Panc1 (cell line): ENCODE measurements around the gene CCND1. TPM values are rescaled to one million over a fixed set of nuclear protein-coding genes. Genes with fewer than 3 reads are reported as not detected.
"Not testable (repeated sequence)": the region's sequence is repeated elsewhere in the genome, so short reads cannot be mapped to it uniquely, and the experiment has no call there.

Experiments used
- ATAC-seq: fragments of 200-7000 bp; cut with Tn5 transposase; 2 replicates; pipeline ENCODE4 v1.9.1; 2020; ENCODE audit warnings: mild to moderate bottlenecking, moderate library complexity
- BruUV-seq: library from RNA; stranded (reverse); fragments of 400-500 nt; replicated peaks from 2 replicates; lab custom pipeline; 2021; lab: Mats Ljungman, UMichigan
- CTCF ChIA-PET: fragments of 300-600 bp; sonication (Branson Sonifier 250); formaldehyde crosslinking; loops from one replicate; lab custom pipeline; 2022; ENCODE audit warnings: antibody characterized with exemption; lab: Charles Lee
- POLR2A ChIA-PET: fragments of 300-600 bp; sonication (Branson Sonifier 250); formaldehyde crosslinking; loops from one replicate; lab custom pipeline; 2022; ENCODE audit warnings: antibody characterized with exemption; lab: Charles Lee
- DNase-seq: peaks from one replicate; pipeline ENCODE4 v3.0.0-alpha.2; 2010; ENCODE audit warnings: low read depth, low spot score
- H3K27ac ChIP-seq: 2 replicates; pipeline ENCODE4 v1.5.1; 2011; ENCODE audit warnings: mild to moderate bottlenecking, low read length, inconsistent platforms
- H3K27me3 ChIP-seq: fragments of 200-500 bp; sonication (Bioruptor generic); 2 replicates; pipeline ENCODE4 v1.6.0; 2014; ENCODE audit warnings: low read length, inconsistent platforms; ENCODE audit not compliant: control insufficient read depth, insufficient read depth
- H3K36me3 ChIP-seq: fragments of 200-500 bp; sonication (Bioruptor generic); 2 replicates; pipeline ENCODE4 v1.5.1; 2014; ENCODE audit warnings: inconsistent platforms, mild to moderate bottlenecking, low read length, moderate library complexity; ENCODE audit not compliant: control insufficient read depth, insufficient read depth
- H3K4me1 ChIP-seq: 2 replicates; pipeline ENCODE4 v1.5.1; 2011; ENCODE audit warnings: inconsistent platforms, mild to moderate bottlenecking, low read length, moderate library complexity; ENCODE audit not compliant: control insufficient read depth, insufficient read depth
- H3K4me3 ChIP-seq, 2 experiments: 2 replicates each; pipeline ENCODE4 v1.5.1; 2011 to 2012; ENCODE audit warnings: low read depth in 2 of 2, low read length in 2 of 2, mild to moderate bottlenecking in 2 of 2, inconsistent platforms in 1 of 2, moderate library complexity in 1 of 2
- H3K9me3 ChIP-seq: fragments of 200-500 bp; sonication (Bioruptor generic); 2 replicates; pipeline ENCODE4 v1.5.1; 2014; ENCODE audit warnings: low read depth, mild to moderate bottlenecking, inconsistent platforms, low read length, moderate library complexity; ENCODE audit not compliant: control insufficient read depth, insufficient read depth
- POLR2AphosphoS5 ChIP-seq: IDR thresholded peaks from 2 replicates; pipeline ENCODE4 v1.6.1; 2012; ENCODE audit warnings: mild to moderate bottlenecking, low read depth, low read length, moderate library complexity
- SIN3A ChIP-seq: IDR thresholded peaks from 2 replicates; pipeline ENCODE4 v1.6.1; 2012; ENCODE audit warnings: low read depth, mild to moderate bottlenecking, low read length, moderate library complexity, borderline replicate concordance; ENCODE audit not compliant: insufficient read depth
- TCF7L2 ChIP-seq: IDR thresholded peaks from 2 replicates; pipeline ENCODE4 v1.6.1; 2011; ENCODE audit warnings: mild to moderate bottlenecking, low read depth, low read length, inconsistent platforms
- in situ Hi-C: cut with HindIII; loops from 2 replicates; pipeline ENCODE4 v1.10.0; 2016; ENCODE audit warnings: low sequenced_read_pairs, low pct_unique_long_range_greater_than_20kb
- intact Hi-C: fragments of 100-400 bp; cut with micrococcal nuclease; formaldehyde crosslinking; loops from one replicate; pipeline ENCODE4 v1.10.0; 2022; ENCODE audit not compliant: unreplicated experiment
- total RNA-seq: library from RNA; stranded (reverse); gene quantifications from one replicate; pipeline ENCODE4 v1.2.1, GENCODE V29; 2021; ENCODE audit not compliant: unreplicated experiment
- TF ChIP-seq, protein P1 (sequence below), 2 experiments: IDR thresholded peaks; 2 replicates each; pipeline ENCODE4 v1.6.1; 2011 to 2012; ENCODE audit warnings: low read depth in 2 of 2, control low read depth in 1 of 2, low read length in 1 of 2, mild to moderate bottlenecking in 1 of 2, moderate library complexity in 1 of 2; ENCODE audit not compliant: insufficient read depth in 1 of 2
- TF ChIP-seq, protein P2 (sequence below): fragments of 450-650 bp; IDR thresholded peaks from 2 replicates; pipeline ENCODE4 v1.5.1; 2017; ENCODE audit warnings: mild to moderate bottlenecking

Gene CCND1
- total RNA-seq, 1 experiment from 2014 or later, result 259 TPM

DNA sequence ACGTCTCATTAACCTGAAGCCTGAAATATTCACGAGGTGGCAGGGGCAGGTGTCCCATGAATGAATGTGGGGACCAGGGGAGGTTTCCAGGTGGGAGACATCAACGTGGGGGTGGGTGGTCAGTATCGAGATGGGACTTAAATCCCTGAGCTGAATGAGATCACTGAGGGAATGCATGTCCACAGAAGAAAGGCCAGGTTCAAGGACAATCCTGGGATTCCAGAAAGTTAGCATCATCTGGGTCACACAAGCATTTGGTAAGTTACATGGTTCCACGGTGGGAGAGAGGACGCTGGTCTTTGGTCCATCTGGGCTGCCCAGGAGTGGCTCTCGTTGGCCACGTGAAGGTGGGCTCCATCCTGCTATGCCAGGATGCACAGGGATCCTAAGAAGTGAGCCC lies 22.7 kb upstream of the CCND1 start:
- ATAC-seq (no peak), DNase-seq (no peak)
- H3K27ac ChIP-seq, result no peak overlapping the region
- no peaks in the 10 kb centered on the region for H3K27me3 ChIP-seq
- in situ Hi-C loops (no loop called here), intact Hi-C loops (no loop called here)
- no peak overlapping the region for H3K4me3 ChIP-seq
- TF ChIP-seq SIN3A (no peak), TCF7L2 (no peak)
- TF ChIP-seq, protein P1, sequence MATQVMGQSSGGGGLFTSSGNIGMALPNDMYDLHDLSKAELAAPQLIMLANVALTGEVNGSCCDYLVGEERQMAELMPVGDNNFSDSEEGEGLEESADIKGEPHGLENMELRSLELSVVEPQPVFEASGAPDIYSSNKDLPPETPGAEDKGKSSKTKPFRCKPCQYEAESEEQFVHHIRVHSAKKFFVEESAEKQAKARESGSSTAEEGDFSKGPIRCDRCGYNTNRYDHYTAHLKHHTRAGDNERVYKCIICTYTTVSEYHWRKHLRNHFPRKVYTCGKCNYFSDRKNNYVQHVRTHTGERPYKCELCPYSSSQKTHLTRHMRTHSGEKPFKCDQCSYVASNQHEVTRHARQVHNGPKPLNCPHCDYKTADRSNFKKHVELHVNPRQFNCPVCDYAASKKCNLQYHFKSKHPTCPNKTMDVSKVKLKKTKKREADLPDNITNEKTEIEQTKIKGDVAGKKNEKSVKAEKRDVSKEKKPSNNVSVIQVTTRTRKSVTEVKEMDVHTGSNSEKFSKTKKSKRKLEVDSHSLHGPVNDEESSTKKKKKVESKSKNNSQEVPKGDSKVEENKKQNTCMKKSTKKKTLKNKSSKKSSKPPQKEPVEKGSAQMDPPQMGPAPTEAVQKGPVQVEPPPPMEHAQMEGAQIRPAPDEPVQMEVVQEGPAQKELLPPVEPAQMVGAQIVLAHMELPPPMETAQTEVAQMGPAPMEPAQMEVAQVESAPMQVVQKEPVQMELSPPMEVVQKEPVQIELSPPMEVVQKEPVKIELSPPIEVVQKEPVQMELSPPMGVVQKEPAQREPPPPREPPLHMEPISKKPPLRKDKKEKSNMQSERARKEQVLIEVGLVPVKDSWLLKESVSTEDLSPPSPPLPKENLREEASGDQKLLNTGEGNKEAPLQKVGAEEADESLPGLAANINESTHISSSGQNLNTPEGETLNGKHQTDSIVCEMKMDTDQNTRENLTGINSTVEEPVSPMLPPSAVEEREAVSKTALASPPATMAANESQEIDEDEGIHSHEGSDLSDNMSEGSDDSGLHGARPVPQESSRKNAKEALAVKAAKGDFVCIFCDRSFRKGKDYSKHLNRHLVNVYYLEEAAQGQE (IDR thresholded peaks at IDR 0.05; ENCODE audit: insufficient read depth in 1 of 2, low read depth in 2 of 2, low read length in 1 of 2), result no peak
- TF ChIP-seq, protein P2, sequence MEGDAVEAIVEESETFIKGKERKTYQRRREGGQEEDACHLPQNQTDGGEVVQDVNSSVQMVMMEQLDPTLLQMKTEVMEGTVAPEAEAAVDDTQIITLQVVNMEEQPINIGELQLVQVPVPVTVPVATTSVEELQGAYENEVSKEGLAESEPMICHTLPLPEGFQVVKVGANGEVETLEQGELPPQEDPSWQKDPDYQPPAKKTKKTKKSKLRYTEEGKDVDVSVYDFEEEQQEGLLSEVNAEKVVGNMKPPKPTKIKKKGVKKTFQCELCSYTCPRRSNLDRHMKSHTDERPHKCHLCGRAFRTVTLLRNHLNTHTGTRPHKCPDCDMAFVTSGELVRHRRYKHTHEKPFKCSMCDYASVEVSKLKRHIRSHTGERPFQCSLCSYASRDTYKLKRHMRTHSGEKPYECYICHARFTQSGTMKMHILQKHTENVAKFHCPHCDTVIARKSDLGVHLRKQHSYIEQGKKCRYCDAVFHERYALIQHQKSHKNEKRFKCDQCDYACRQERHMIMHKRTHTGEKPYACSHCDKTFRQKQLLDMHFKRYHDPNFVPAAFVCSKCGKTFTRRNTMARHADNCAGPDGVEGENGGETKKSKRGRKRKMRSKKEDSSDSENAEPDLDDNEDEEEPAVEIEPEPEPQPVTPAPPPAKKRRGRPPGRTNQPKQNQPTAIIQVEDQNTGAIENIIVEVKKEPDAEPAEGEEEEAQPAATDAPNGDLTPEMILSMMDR, result no peak
- POLR2A ChIA-PET, result no interaction called here
- CTCF ChIA-PET, result no interaction called here
- no peaks in the 10 kb centered on the region for H3K9me3 ChIP-seq
- no TSS peak for BruUV-seq
- no peaks in the 10 kb centered on the region for H3K36me3 ChIP-seq
- no peaks in the 10 kb centered on the region for H3K4me1 ChIP-seq

DNA sequence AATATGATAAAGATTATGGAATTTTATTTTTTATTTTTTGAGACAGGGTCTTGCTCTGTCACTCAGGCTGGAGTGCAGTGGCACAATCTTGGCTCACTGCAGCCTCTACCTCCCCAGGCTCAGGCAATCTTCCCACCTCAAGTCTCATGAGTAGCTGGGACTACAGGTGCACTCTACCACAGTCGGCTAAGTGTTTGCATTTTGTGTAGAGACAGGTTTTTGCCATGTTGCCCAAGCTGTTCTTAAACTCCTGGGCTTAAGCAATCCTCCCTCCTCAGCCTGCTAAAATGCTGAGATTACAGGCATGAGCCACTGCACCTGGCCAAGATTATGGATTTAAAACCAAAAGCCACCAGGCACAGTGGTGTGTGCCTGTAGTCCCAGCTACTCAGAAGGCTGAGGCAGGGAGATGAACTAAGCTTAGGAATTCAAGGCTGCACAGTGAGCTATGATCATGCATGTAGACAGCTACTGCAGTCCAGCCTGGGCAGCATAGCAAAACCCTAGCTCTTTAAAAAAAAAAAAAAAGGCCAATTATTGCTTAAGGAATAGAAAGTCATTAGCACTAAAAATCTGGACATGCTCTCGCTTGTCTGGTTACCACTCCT lies 20.2 kb upstream of the CCND1 start:
- Histone ChIP-seq H3K4me1 (no peaks in the 10 kb centered on the region), H3K4me3 (no peak overlapping the region), H3K36me3 (no peaks in the 10 kb centered on the region), H3K9me3 (no peaks in the 10 kb centered on the region), H3K27me3 (no peaks in the 10 kb centered on the region), H3K27ac (no peak overlapping the region)
- intact Hi-C loops (no loop called here), in situ Hi-C loops (no loop called here)
- TF ChIP-seq TCF7L2 (no peak), SIN3A (no peak), POLR2AphosphoS5 (no peak)
- TF ChIP-seq, protein P1 (IDR thresholded peaks at IDR 0.05; ENCODE audit: insufficient read depth in 1 of 2, low read depth in 2 of 2, low read length in 1 of 2), result no peak
- TF ChIP-seq, protein P2, result no peak
- ChIA-PET CTCF (no interaction called here), POLR2A (no interaction called here)
- BruUV-seq, result no TSS peak
- no peak for DNase-seq
- ATAC-seq, result no peak; the same call in 1 of the 2 replicates

DNA sequence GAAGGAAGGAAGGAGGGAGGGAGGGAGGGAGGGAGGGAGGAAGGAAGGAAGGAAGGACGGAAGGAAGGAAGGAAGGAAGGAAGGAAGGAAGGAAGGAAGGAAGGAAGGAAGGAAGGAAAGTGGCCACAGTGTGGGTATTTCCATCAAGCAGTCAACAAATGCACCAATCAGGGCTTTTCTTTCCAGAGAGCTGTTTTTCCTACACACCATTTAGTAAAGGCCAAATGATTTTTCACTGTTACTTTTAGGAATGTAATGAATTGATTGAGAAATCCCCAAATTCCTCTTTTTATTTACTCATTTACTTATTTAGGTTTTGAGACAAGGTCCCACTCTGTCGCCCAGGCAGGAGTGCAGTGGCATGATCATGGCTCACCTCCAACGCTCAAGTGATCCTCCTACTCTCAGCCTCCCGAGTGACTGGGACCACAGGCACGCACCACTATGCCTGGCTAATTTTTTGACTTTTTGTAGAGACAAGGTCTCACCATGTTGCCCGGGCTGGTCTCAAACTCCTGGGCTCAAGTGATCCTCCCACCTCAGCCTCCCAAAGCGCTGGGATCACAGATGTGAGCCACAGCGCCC lies 18.8 kb upstream of the CCND1 start:
- POLR2A ChIA-PET, in situ Hi-C loops, H3K9me3 ChIP-seq, BruUV-seq, DNase-seq, H3K36me3 ChIP-seq, H3K4me1 ChIP-seq, intact Hi-C loops, ATAC-seq, CTCF ChIA-PET, H3K4me3 ChIP-seq, H3K27ac ChIP-seq, H3K27me3 ChIP-seq: not testable (repeated sequence)
